GM12878 (cell line): ENCODE results near the gene FANCG. TPM values are rescaled to one million over a fixed set of nuclear protein-coding genes. Genes with fewer than 3 reads are reported as not detected.

Experiments
- BCLAF1 ChIP-seq: fragments of 450-650 bp; IDR thresholded peaks from 2 replicates; pipeline ENCODE4 v1.6.1; 2017; ENCODE audit warnings: antibody characterized with exemption, mild to moderate bottlenecking, moderate library complexity
- BMI1 ChIP-seq: fragments of 450-650 bp; IDR thresholded peaks from 2 replicates; pipeline ENCODE4 v1.6.1; 2016; ENCODE audit warnings: mild to moderate bottlenecking, moderate library complexity, borderline replicate concordance
- CHD2 ChIP-seq: IDR thresholded peaks from 2 replicates; pipeline ENCODE4 v1.6.1; 2011; ENCODE audit warnings: low read depth, low read length, improper control_type of control experiment, borderline replicate concordance
- CUX1 ChIP-seq: IDR thresholded peaks from 2 replicates; pipeline ENCODE4 v1.6.1; 2012; ENCODE audit warnings: improper control_type of control experiment, low read depth, low read length; ENCODE audit not compliant: insufficient replicate concordance
- EZH2 ChIP-seq: IDR thresholded peaks from 2 replicates; pipeline ENCODE4 v1.6.1; 2012; ENCODE audit warnings: low read depth, mild to moderate bottlenecking, control low read depth, inconsistent platforms, low read length, borderline replicate concordance; ENCODE audit not compliant: control insufficient read depth
- FOXK2 ChIP-seq: fragments of 450-650 bp; IDR thresholded peaks from 2 replicates; pipeline ENCODE4 v1.6.1; 2017; ENCODE audit warnings: mild to moderate bottlenecking, moderate library complexity
- HDAC6 ChIP-seq: fragments of 200-600 bp; sonication (generic); IDR thresholded peaks from one replicate; pipeline ENCODE4 v1.8.0; 2017; ENCODE audit warnings: antibody characterized with exemption; ENCODE audit not compliant: unreplicated experiment
- IRF5 ChIP-seq: fragments of 450-650 bp; IDR thresholded peaks from 2 replicates; pipeline ENCODE4 v1.6.1; 2017; ENCODE audit warnings: borderline replicate concordance
- MEF2B ChIP-seq: fragments of 450-650 bp; IDR thresholded peaks from 2 replicates; pipeline ENCODE4 v1.6.1; 2018; ENCODE audit warnings: mild to moderate bottlenecking, moderate library complexity; ENCODE audit not compliant: partially characterized antibody, poor library complexity, severe bottlenecking
- NKRF ChIP-seq: fragments of 450-650 bp; conservative IDR thresholded peaks from 2 replicates; pipeline ENCODE4 v1.6.1; 2017; ENCODE audit warnings: mild to moderate bottlenecking, moderate library complexity
- POLR2AphosphoS5 ChIP-seq: IDR thresholded peaks from 2 replicates; pipeline ENCODE4 v1.6.1; 2011; ENCODE audit warnings: mild to moderate bottlenecking, low read length, inconsistent platforms
- RAD51 ChIP-seq: fragments of 450-650 bp; IDR thresholded peaks from 2 replicates; pipeline ENCODE4 v1.6.1; 2016; ENCODE audit warnings: moderate library complexity, mild to moderate bottlenecking, inconsistent platforms
- RUNX3 ChIP-seq: IDR thresholded peaks from 2 replicates; pipeline ENCODE4 v1.6.1; 2012; ENCODE audit warnings: low read length, inconsistent platforms
- TBL1XR1 ChIP-seq: IDR thresholded peaks from 2 replicates; pipeline ENCODE4 v1.6.1; 2012; ENCODE audit warnings: low read depth, low read length, improper control_type of control experiment
- ZNF622 ChIP-seq: fragments of 450-650 bp; IDR thresholded peaks from 2 replicates; pipeline ENCODE4 v1.6.1; 2017; ENCODE audit warnings: mild to moderate bottlenecking, inconsistent platforms
- polyA plus RNA-seq, 11 experiments: library from polyadenylated mRNA; depleted of rRNA in 4 of 11; unstranded in 6 of 11; stranded (reverse) in 5 of 11; fragments of >200 nt; fragmentation: Nextera tagmentation in 4 of 11; fragmentation: Illumina TruSeq in 1 of 11; extraction: Ambion mirVana in 4 of 11; extraction: Trizol in 1 of 11; gene quantifications; 1 replicate in 1 of 11; 2 replicates in 10 of 11; pipeline versions ENCODE4 v1.2.1 to v1.2.3, GENCODE V29; 2011 to 2016; ENCODE audit warnings: inconsistent platforms in 2 of 11, missing spikeins in 2 of 11, low read depth in 1 of 11
- total RNA-seq, 4 experiments: library from RNA; depleted of rRNA in 3 of 4; stranded (reverse); fragments of >200 nt in 3 of 4; fragmentation: Illumina TruSeq in 1 of 4; extraction: Trizol in 1 of 4; gene quantifications; 2 replicates each; pipeline versions ENCODE4 v1.2.1 to v1.2.3, GENCODE V29; 2013 to 2021

FANCG gene
- total and polyA plus RNA-seq, 10 of the 15 experiments (the other 5 are each of a cell fraction or from before 2014, with no cell fraction given): 16.4 to 78.7 (median 45.4) TPM

- no peak for TF ChIP-seq IRF5
- no peak for TF ChIP-seq CUX1
- no peak for TF ChIP-seq TBL1XR1
- 0 out of 2 replicates have a peak, but pooled peaks have one; percentile 29 for TF ChIP-seq CHD2
- no peak for TF ChIP-seq RAD51
- peak; percentile 79 for TF ChIP-seq NKRF
- no peak for TF ChIP-seq FOXK2
- no peak for TF ChIP-seq EZH2
- TF ChIP-seq ZNF622: no peak
- TF ChIP-seq RUNX3: no peak
- no peak for TF ChIP-seq POLR2AphosphoS5
- TF ChIP-seq HDAC6: no peak
- no peak for TF ChIP-seq BMI1
- TF ChIP-seq BCLAF1: no peak
- TF ChIP-seq MEF2B: no peak
Measured at GRCh38 chr9:35111001-35111933, 31.5 kb upstream of the FANCG start (continued).
